ENCODE data around the gene MEPCE.

The MEPCE gene

DNA sequence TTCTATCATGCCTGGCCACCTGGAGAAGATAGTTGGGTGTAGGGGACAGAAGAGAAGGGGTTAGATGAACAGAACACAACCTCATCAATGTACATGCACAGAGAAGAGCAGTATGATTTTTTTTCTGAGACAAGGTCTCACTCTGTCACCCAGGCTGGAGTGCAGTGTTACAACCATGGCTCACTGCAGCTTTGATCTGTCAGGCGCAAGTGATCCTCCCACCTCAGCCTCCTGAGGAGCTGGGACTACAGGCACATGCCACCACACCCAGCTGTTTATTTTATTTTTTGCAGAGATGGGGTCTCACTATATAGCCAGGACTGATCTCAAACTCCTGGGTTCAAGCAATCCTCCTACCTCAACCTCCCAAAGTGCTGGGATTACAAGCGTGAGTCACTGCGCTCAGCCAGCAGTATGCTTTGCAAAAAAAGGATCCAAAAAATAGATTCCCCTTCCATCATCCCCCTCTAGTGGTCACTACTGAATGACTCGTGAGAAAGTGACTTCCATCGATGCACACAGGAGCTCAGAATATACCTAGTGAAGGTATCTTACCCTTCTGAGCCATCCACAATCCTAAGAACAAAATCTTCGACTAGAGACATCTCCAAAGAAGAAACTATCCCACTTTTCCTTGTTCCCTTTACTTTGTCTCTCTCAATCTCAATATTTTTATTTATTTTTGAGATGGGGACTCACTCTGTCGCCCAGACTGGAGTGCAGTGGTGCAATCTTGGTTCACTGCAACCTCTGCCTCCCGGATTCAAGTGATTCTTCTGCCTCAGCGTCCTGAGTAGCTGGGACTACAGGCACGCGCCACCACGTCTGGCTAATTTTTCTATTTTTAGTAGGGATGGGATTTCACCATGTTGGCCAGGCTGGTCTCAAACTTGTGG is 22.1 kb upstream of the MEPCE start:
- peak; percentile 79 for DNase-seq

DNA sequence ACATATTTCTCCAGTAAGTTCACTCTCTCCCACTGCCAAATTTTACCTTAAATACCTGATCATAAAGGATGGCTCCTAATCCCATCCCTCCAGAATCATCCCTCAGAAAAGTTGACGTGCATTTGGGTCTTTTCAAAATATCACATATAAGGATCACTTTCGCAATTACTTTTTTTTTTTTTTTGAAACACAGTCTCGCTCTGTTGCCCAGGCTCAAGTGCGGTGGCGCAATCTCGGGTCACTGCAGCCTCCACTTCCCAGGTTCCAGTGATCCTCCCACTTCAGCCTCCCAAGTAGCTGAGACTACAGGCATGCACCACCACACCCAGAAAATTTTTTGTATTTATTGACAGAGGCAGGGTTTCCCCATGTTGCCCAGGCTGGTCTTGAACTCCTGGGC is 18.5 kb upstream of the MEPCE start:
- DNase-seq, result no peak

DNA sequence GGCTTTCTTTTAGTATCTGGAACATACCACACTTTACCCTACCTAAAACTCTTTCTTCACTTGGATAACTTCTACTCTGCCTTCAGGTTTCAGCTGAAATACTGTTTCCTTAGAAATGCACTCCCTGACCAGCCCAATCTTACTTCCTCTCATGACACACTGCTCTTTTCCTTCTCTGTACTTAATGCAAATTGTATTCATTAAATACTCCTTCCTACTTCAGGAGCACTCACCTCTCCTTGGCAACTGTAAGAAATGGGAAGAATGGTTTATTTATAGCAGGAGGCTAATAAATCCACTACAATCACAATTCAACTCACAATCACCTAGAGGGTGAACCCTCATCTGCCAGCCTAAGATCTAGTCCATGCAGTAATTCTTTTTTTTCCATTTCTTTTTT is 16.3 kb upstream of the MEPCE start:
- DNase-seq, result no peak

DNA sequence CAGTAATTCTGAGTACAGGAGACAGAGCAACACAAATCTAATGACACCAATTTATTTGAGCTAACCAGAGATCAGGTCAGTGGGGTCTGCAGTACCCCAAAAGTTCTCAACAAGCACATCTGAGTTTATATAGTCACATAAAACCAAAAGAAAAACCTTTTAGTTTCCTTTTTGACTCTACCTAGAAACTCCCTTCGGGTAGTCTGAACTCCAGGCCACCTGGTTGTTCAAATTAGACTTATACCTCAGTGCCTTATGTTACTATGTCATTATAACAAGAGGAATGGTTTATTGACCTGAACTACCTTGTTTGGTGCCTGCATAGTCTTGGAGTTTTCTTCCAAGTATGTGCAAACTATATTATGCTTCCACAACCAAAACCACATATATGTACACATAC is 15.7 kb upstream of the MEPCE start:
- DNase-seq, result no peak

DNA sequence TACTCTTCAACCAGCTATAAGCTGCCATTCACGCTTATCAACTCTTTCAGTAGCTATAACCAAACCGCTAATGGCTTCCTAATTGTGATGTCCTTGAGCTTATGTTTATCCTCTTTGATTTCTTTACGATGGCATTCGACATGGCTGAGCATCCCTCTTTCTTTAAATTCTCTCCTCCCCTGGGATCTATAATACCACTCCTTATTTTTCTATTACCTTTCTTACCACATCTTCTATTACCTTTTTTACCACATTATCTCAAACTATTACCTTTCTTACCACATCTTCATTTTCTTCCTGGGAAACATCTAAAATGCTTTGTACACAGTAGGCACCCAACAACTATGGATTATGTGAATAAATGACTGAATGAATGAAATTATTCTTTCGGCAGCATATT is 14.2 kb upstream of the MEPCE start:
- no peak for DNase-seq

DNA sequence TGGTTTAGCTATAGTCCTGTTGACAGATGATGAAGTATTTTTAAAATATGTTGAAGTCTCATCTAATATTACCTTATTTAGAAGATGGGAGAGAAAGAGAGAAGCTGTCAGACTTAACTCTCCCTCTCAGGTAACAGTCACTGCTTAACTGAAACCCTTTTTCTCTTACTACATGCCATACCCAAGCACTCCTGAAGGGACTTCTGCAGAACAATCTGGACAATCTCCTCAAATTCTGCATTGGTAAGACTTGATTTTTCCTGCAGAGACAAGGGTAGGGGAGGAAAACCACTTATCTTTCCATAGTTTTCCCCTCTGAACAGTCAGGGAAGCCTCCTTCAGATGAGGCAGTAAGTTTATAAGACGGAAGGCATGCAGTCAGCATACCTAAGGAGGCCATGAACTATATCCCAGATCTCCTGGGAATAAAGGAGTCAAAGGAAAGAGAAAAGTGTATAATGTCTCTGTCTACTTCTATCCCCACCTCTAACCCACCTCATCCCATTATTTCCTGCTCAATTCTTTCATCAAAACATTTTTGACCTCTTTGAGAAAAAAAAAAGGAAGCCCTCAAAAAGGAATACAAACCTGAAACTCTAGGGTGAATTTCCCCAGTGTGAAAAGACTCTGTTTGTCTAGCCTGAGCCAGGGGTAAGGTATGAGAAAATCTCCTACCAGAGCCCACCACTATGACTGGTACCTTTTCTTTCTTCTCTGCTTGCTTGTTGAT is 10.5 kb upstream of the MEPCE start:
- DNase-seq, result no peak

DNA sequence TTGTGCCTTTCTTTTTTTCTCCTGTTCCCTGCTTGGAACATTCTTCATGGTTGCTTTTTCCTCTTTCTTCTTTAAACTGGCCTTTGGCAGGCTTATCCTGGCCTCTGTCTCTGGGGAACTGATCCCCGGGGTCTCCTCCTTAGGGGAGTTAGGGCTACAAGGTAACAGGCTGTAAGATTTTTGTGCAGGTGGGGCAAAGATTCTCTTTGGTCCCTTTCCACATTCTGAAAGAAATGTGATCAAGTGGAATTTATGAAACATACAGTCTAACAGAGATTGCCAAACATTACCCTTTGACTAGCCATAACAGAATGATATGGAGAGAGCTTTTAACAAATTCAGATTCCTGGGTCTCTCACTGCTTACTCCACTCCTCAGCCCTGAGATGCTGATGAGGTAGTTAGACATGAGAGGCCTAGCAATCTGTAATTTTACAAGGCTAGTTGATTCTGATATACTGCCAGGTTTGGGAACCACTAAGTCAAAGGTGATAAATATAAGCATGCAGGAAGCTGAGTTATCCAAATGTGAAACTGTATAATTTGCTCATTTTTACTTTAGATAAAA is 9.9 kb upstream of the MEPCE start:
- no peak for DNase-seq

DNA sequence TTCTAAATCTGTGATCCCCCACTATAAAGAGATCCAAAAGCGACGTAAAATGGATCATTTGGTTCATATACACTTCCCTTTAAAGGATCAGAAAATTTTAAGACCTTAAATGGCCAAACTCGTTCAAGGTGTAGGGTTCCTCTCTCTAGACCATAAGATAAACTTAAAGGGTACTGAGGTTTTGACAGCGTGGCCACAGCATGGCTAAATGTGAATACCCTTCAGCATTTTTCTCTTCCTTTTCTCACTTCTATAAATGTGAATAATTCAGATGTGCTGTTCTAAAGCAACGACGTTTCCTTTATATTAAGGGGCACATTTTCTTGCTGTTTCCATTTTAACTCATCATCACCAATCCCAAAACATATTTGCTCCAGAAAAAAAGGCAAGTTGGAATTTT is 6.3 kb upstream of the MEPCE start:
- DNase-seq, result no peak

DNA sequence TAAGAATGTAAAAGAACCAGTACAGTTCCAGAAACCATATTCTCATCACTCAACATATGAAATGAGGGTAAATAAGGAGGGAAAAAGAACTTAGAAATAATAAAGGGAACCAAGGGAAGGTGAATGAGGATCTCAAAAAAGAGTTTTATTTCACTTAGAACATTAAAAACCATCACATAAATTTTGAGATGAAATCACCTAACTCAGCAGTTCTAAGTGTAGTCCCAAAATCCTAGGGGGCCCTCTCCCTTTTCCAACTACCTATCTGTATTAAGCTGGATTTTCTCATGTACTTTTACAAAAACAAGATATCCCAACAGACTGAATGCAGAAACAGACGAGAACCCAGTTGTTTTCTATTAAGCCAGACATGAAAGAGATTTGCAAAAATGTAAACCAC is 4.3 kb upstream of the MEPCE start:
- DNase-seq, result no peak

DNA sequence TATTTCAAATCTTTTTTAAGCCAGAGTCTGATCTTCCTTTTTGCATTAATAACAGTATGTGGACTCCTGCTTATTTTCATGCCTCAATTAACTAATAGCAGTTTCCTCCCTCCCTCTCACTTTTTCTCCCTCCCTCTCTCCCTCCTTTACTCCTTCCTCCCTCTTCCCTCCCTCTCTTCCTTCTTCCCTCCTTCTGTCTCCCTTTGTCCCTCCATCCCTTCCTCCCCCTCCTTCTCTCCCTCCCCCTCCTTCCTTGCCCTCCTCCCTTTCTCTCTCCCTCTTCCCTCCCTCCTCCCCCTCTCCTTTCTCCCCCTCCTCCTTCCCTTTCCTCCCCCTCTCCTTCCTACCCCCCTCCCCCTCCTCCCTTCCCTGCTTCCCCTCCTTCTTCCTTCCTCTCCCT is 3.1 kb upstream of the MEPCE start:
- DNase-seq, result no peak

DNA sequence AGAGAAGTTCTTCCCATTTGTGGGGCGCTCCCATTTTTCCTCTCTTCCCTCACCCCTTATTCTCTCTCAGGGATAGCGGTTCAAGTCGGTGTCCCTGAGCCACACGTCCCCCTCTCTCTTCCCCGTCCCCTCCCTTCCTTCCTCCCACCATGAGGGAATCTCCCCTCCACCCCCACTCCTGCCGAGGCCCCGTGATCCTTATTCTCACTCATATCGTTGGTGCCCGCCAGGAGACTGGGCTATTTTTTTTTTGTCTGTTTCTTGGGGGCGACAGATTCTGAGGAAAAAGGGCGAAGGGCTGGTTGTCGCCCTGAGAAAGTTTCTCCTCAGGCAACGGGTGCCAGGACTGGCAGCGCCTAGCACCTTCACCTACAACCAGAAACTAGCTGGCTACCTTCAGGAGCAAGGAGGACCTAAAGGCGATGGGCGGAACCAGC is 1.9 kb upstream of the MEPCE start:
- DNase-seq, result no peak

DNA sequence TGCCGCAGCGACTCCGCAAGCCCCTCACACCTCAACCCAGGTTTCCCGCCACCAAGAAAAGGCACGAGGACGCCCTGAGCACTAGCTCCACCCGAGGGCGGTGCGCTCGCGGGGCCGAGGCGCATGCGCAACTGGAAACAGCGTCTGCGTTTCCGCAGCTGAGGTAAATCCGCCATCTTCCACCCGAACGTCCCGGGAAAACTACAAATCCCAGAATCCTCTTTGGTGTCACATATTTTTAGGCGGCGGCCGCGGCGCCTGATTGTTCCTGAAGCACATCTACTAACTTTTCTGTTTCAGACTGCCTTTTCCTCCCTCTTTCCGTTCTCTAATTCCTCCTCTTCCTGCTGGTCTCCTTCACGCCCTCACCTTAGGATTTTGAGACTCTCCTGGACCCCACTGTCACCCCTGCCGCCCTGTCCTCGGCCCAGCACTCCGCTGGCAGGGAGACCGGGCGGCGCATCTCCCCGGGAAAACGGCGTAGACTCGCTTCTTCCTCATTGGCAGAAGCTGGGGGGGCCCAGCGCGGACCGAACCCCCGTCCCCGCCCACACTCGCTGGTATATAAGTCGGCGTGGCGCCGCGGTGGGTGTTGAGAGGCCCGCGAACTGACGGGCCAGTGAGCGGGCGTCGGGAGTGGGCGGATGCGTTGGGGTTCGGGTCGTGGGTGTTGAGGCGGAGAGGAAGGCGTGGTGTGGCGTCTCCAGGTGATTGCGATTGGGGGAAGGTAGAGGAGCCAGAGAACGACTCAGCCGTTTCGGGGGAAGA is 1.2 kb upstream of the MEPCE start, which contains the start of gene ZCWPW1:
Gene ZCWPW1 (minus strand): TSS at position 505 of the 768 bp plus-strand sequence. CDS start 8,054 bp downstream, outside the sequence.
- DNase-seq, result peak; percentile 97

DNA sequence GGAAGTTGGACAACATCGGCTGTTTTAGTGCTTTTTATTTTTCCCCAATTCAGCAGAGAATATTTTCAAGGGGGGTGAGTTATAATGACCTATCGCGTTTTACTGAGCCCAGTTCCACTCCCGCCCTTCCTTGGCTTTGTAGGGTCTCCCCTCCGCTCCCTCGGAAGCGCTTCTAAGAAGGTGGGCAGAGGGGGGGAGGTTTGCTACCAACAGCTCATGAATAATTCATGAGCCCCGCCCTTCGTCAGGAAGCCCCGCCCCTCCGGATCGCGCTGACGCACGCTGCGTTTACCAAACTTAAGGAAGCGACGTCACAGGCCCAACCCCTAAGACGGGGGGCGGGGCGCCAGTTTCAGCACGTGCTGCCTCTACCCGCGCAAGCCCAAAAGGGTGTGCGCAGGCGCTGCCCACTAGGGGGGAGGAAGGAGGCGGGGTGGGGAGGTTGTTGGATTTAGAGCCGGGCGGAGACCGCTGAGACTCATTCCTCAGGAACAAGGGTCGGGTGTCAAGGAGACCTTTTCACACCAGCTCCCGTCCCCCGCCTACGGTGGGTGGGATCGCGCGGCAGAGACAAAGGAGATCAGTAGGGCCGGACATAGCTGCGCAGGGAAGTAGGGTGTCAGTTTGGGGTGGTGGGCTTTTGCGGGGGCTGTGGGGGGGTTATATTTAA is 529 bp upstream of the MEPCE start:
- DNase-seq, result peak; percentile 100

DNA sequence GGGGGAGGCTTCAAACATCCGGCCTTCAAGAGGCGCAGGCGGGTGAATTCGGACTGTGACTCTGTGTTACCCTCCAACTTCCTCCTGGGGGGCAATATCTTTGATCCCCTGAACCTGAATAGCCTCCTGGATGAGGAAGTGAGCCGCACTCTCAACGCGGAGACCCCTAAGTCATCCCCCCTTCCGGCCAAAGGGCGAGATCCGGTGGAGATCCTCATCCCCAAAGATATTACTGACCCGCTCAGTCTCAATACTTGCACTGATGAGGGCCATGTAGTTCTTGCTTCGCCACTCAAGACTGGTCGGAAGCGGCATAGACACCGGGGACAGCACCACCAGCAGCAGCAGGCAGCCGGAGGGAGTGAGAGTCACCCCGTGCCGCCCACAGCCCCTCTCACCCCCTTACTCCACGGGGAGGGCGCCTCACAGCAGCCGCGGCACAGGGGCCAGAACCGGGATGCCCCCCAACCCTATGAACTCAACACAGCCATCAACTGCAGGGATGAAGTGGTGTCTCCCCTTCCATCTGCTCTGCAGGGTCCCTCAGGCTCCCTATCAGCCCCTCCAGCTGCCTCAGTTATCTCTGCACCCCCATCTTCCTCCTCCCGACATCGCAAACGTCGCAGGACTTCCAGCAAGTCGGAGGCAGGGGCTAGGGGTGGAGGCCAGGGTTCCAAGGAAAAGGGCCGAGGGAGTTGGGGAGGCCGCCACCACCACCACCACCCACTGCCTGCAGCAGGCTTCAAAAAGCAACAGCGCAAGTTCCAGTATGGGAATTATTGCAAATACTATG is 1.1 kb downstream of the MEPCE start:
- DNase-seq, result peak; percentile 33

DNA sequence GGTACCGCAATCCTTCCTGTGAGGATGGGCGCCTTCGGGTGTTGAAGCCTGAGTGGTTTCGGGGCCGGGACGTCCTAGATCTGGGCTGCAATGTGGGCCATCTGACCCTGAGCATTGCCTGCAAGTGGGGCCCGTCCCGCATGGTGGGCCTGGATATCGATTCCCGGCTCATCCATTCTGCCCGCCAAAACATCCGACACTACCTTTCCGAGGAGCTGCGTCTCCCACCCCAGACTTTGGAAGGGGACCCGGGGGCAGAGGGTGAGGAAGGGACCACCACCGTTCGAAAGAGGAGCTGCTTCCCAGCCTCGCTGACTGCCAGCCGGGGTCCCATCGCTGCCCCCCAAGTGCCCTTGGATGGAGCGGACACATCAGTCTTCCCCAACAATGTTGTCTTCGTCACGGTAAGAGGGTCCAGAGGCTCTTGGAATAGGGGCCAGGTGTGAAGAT is 1.7 kb downstream of the MEPCE start:
- DNase-seq, result no peak

DNA sequence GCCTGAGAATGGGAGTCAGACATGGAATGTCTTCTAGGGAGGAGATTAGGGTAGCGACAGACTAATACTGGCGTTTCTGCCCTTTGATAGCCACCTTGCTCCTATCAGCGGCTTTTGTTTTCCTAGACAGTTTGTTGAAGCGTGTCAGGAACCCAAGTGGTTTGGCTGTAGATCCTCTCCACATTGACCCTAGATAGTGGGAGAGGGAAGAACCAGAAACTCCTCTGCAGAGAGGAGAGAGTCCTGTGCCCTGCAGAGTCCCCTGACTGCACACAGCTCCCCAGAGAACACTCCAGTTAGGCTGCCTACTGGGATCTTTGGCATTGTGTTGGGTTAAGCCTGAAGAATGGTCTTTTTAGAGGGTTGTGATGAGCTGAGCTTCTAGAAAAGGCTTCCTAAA is 2.4 kb downstream of the MEPCE start:
- DNase-seq, result no peak

DNA sequence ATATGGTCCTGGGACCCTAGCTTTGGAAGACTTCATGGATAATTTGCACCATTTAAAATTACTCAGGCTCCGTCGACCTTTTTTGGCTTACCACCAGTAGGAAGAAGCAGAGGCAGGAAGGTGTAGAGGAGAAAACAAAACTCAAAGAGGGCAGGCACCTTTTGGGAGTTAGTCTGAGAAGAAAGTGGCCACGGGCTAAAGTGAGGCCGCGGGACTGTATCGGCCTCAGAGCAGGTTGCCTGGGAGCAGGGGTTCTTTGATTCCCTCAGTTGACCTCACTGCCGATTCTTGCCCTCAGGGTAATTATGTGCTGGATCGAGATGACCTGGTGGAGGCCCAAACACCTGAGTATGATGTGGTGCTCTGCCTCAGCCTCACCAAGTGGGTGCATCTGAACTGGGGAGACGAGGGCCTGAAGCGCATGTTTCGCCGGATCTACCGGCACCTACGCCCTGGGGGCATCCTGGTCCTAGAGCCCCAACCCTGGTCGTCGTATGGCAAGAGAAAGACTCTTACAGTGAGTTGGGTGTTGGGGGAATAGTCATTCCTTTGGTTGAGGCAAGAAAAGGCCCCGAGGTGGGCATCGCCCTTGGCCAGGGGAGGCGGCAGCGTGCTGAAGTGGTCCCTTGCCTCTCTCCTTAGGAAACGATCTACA is 3.1 kb downstream of the MEPCE start:
- no peak for DNase-seq

DNA sequence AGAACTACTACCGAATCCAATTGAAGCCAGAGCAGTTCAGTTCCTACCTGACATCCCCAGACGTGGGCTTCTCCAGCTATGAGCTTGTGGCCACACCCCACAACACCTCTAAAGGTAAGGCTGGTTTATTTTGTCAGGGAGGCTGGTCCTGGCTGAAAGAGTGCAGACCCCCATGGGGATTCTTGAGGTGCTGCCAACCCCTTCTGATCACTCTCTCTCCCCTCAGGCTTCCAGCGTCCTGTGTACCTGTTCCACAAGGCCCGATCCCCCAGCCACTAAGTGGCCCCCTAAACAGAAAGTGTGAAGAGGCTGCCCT is 3.6 kb downstream of the MEPCE start:
- DNase-seq, result no peak

DNA sequence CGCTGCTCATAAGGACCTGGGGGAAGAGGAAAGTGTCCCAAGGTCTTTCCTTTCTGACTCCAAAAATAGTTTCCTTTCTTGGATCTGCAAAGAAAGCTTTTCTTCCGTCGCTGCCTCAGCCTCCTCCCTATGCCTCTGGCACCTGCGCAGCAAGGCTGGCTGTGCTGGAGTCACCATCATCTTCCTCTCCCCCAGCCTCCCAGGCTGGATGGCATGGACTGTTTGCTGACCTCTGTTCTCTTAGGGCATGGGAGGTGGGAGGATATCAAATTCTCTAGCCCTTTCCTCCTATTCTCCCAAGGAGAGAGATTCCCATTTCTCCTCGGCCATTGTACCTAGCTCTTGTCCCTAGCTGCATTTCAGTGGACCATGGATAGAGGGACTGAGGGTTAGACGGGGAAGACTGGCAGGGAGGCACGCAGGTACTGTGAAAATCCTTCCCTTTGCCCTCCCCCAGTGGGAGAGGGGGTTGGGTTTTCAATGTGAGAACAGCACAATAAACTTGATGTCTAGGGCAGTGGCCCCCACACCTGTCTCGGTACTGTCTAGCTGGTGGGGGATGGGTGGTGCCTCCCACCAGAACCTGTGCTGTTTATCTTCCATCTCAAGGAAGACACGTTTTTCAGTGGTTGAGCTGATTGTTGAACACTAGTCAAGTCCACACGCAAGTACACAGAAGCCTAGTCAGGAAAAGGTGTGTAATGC is 4.1 kb downstream of the MEPCE start:
- DNase-seq, result no peak

Data from EL (cell line).